ENCODE data around the gene FHIT.

The FHIT gene

DNA sequence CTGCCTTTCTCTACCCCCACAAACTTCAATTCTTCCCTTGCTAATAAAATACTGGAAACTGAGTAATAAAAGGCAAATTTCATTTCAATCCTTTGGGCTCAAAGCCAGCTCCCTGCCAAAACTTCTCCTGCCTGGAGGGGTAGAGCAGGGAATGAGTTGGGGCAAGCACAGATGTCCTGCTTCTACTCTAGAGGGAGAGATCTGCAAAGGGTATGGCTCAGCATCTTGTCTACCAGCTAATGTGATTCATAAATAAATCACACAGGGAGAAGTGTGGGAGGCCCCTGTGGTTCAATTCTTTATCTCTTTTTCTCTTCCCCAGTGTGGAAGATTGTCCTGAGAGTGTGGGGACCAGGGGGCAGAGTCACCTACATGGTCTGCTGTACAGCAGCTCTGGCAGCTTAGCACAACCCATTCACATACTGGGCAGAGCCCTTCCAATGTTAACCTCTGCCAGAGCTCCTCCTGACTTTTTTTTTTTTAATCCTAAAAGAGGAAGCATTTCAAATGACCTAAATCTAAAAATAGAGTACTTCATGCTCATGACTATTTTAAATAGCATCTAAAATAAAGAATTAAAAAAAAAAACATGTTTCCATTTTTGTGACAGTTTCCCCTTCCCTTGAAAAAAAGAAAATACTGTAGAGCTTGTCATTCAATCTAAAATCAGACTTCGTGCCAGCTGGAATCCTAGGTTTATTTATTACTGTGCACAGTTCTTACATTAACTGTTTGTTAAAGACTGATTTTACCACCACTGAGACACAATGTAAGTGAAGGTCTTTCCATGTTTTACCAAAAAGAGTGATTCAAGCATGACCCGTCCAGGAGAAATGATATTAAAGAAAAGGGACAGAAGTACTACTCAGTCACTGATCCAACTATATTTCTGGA, 1117.7 kb downstream of the FHIT start:
- DNase-seq, result no peak

DNA sequence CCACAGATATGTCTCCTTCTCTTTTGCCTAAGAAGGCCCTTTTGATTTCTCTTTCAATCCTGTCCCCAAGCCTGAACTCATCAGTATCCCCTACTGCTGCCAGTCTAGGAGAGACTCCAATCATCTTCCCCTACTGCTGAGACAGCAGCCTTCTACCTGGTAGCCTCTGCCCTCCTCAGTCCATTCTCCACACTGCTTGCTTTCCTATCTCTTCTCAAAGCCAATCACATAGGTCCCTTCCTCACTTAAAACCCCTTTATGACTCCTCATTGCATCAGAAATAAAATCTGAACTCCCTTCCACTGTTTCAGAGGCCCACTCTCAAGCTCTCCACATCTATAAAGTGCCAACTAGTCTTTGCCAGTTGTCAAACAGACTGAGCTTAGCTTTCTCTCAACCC, 1119.6 kb downstream of the FHIT start:
- DNase-seq, result no peak

DNA sequence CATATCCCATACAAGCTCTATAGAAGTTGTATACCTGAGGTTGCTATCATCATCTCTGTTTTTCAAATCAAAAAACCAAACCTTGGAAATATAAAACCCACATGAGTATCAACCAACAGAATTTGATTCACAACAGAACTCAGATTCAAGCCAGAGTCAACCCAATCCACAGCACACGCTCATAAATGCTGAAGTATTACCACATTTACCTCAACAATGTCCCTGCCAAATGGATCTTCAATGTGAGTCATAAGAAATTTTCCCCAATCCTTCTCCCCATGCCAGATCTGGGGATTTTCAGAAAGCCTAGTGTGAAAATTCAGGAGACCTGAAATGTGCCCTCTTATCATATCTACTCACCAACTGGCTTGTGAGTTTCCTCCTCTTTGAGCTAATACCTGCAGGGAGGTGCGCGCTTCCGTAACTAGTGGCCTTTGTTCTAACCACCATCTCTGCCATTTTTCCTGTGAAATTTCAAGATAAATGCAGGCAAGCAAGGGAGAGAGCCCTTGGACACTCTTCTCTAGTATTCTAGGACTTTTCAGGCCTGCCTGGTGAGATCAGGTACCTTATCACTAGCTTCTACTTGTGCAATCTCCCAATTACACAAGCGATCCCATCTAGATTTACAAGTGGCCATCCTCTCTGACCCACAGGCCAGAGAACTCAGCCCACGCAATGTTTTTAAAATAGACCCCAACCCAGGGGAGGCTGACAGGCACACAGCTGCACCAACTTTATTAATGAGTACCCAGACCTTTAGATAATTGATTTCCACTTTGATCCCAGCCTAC, 1124.5 kb downstream of the FHIT start:
- DNase-seq, result no peak

DNA sequence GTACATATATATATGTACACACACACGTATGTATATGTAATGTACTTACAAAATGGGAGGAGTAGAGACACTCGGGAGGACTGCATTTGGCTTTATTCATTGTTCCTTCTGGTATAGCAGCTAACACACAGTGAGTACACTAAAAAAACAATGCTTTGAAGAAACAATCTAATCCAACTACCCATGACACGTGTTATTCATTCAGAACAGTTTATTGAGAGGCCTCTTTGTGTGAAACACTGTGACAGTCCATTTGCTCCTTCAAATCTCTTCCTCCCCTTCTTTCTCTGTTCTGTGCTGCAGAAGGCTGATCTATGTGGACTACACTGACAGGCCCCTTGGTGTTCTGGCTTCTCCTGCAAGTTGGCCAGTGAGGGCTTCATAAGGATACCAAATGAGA, 1125.6 kb downstream of the FHIT start:
- DNase-seq, result no peak

- no peak for DNase-seq
Observed at GRCh38 chr3:60120245-60120644, 1131.0 kb downstream of the FHIT start.

DNA sequence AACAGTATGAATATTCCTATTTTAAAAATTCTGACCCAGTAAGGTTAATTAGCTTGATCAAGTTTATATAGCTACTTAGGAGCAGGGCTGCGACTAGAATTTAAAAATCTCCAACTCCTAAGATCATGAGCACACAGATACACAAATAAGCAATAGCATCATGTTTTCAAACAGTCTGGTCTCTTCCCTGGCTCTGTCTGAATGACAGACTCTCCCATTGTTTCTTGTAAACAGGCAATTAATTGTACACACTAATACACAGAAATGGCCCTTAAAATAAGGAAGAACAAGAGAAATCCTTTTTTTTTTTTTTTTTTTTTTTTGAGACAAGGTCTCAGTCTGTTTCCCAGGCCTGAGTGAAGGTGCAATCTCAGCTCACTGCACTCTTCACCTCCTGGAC, 1137.1 kb downstream of the FHIT start:
- DNase-seq, result no peak

- DNase-seq, result no peak
Observed at GRCh38 chr3:60107275-60107674, 1144.0 kb downstream of the FHIT start.

- DNase-seq, result no peak
Observed at GRCh38 chr3:60102154-60102553, 1149.1 kb downstream of the FHIT start.

GRCh38 chr3:60101621-60102020, 1149.6 kb downstream of the FHIT start:
- DNase-seq, result no peak

- DNase-seq, result no peak
Observed at GRCh38 chr3:60096403-60096802, 1154.8 kb downstream of the FHIT start.

DNA sequence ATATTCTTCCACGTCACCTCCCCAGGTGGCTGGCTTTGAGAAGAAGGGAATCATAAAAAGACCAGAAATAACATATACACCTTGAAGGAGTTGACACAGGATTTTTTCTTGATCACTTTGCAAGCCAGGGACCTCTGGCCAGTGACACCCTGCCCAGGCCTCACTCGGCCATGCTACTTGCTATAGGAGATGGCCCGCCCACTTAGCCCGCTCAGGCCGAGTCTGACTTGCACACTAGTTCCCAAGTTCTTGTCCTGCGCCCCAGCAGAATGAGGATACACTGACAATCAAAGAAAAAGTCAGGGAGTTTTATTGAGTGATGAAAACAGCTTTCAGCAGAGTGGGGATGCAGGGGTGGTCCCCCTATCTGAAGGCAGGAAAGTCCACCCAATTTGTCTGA, 1155.3 kb downstream of the FHIT start:
- no peak for DNase-seq

GRCh38 chr3:60095516-60095915, 1155.7 kb downstream of the FHIT start:
- no peak for DNase-seq

GRCh38 chr3:60094392-60094947, 1156.8 kb downstream of the FHIT start:
- no peak for DNase-seq

DNA sequence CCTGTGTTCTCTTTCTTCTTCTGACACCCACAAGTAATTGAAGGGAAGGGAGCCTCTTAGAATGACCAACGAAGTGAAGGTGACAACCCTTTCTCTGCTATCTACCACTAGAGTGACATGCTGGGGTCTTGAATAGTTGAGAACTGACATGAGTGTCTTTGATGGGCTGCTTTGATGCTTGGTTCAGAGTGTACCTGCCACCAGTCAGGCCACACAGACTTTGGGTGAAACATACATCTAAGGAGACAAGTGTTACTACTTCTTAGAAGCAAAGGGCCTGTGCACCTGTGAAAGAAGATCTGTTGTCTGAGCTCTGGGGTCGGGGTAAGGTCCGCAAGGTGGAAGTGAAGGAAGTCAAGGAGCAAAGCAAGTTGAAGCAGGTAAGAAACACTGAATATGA, 1160.7 kb downstream of the FHIT start:
- DNase-seq, result no peak

GRCh38 chr3:60086811-60087210, 1164.4 kb downstream of the FHIT start:
- DNase-seq, result peak in 1 of 2 donors; percentile 29

DNA sequence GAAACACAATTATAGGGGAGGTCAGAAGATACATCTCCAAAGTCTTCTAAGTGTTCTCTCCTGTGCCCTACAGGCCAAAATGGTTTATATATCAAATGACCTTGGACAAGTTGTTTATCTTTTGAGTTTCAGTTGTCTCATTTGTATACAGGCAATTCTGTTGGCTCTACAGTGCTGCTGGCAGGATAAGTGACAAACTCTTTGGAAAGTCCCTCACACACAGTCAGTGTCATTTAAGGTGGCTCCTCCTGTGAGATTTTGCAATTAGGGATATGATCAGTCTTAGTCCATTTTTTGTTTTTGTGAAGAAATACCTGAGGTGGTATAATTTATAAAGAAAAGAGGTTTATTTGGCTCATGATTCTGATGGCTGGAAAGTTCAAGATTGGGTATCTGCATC, 1165.6 kb downstream of the FHIT start:
- DNase-seq, result no peak

DNA sequence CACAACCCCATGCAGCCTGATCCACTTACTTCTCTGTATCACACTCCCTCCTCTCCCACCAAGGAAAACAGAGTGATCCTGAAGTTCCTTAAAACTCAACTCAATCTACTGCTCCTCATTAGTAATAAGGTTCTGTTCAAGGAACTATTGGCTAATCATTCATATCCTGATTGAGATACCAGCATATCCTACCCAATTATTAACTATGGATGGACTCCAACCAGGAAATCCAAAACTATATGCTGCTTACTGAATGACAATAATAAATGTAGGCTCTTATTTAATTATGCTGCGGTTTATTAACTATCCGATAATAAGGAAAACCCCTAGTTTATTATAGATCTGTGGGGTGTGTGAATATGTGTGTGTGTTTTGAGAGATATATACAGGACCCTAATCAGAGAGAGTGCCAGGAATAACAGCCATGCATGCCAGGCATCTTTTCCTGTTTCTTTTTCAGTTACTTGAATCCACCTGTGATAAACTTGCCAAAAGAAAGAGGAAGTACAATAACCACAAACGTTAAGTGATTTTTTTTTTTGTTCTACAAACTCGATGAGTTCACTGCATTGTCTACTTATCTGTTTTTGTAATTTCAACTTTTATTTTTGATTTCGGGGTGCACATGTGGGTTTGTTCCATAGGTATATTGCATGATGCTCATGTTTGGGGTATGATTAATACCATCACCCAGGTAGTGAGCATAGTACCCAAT, 1169.7 kb downstream of the FHIT start:
- no peak for DNase-seq

- DNase-seq, result no peak
Observed at GRCh38 chr3:60080648-60081047, 1170.6 kb downstream of the FHIT start.

GRCh38 chr3:60079076-60079475, 1172.2 kb downstream of the FHIT start:
- peak in 1 of 2 donors; percentile 12 for DNase-seq

DNA sequence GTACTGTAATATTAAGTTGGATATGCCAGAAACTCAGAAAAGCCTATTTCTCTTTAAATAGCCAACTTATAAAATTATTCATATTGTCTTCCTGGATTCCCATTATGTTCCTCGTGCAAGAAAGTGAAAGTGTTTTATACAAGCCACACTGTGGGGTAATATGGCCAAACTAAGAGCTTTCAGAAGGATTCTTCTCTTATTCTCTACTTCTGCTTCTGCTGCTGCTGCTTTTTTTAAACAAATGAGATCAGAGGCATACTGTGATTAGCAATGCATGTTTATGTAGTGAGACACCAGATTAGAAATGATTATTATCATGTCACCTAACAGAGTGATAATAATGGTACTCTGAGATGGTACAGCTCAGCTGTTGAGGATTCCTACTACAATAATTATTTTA, 1174.9 kb downstream of the FHIT start:
- no peak for DNase-seq

- DNase-seq, result no peak
Observed at GRCh38 chr3:60073942-60074341, 1177.3 kb downstream of the FHIT start.

DNA sequence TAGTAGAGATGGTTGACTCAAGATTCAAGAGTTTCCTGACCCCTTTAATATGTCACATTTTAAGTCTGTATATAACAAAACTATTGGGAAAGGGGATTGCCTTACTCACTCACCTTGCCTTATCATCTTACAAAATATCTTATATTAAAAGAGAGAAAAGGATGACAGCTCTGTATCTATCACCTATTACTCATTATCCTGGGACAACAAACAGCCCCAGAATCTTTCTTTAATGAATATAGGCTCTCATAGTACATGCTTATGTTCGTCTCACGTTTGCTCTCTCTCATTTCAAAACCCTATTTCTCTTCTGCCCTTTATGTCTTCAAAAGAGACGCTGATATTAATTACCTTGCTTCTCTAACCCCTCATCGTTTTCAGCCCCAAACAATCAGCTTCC, 1178.0 kb downstream of the FHIT start:
- DNase-seq, result no peak

- no peak for DNase-seq
Observed at GRCh38 chr3:60070366-60070765, 1180.9 kb downstream of the FHIT start.

Measured in stimulated activated CD4-positive, alpha-beta T cell treated with anti-CD3 and anti-CD28 coated beads, Interleukin-2, amount 100 ng/mL, for 48 hours (primary cell).